Endothelial cell of umbilical vein (primary cell): ENCODE data around the gene TERT.

Experiments
- EZH2 ChIP-seq: IDR thresholded peaks from 2 replicates; pipeline ENCODE4 v1.6.1; 2012; ENCODE audit warnings: borderline replicate concordance, low read depth, mild to moderate bottlenecking, moderate library complexity, low read length, inconsistent platforms; ENCODE audit not compliant: severe bottlenecking
- TF ChIP-seq, protein P1 (sequence below), 2 donors: IDR thresholded peaks; 1 replicate in 1 of 2; 2 replicates in 1 of 2; pipeline ENCODE4 v1.5.1; 2011; ENCODE audit warnings: low read length in 2 of 2, mild to moderate bottlenecking in 2 of 2, moderate library complexity in 2 of 2, control low read depth in 1 of 2, inconsistent platforms in 1 of 2, low read depth in 1 of 2; ENCODE audit not compliant: insufficient read depth in 1 of 2; ENCODE audit errors: extremely low read depth in 1 of 2

DNA sequence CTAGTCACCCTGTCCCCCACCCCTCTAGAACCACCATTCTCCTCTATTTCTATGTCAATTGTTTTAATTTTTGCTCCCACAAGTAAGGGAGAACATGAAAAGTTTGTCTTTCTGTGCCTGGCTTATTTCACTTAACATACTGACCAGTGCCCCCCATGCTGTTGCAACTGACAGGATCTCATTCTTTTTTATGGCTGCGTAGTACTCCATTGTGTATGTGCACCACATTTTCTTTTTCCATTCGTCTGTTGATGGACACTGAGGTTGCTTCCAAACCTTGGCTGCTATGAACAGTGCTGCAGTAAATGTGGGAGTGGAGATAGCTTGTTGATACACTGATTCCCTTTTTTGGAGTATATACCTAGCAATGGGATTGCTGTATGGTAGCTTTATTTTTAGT is 7.4 kb upstream of the TERT start:
- TF ChIP-seq, protein P1, sequence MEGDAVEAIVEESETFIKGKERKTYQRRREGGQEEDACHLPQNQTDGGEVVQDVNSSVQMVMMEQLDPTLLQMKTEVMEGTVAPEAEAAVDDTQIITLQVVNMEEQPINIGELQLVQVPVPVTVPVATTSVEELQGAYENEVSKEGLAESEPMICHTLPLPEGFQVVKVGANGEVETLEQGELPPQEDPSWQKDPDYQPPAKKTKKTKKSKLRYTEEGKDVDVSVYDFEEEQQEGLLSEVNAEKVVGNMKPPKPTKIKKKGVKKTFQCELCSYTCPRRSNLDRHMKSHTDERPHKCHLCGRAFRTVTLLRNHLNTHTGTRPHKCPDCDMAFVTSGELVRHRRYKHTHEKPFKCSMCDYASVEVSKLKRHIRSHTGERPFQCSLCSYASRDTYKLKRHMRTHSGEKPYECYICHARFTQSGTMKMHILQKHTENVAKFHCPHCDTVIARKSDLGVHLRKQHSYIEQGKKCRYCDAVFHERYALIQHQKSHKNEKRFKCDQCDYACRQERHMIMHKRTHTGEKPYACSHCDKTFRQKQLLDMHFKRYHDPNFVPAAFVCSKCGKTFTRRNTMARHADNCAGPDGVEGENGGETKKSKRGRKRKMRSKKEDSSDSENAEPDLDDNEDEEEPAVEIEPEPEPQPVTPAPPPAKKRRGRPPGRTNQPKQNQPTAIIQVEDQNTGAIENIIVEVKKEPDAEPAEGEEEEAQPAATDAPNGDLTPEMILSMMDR (IDR thresholded peaks at IDR 0.05; ENCODE audit: extremely low read depth in 1 of 2, insufficient read depth in 1 of 2, low read depth in 1 of 2, low read length in 2 of 2) = no peak
- TF ChIP-seq EZH2 = no peak
